ENCODE measurements around the gene EIPR1.

GRCh38 chr2:3342324-3342723 lies 35.3 kb downstream of the EIPR1 start:
- TF ChIP-seq, protein P1, sequence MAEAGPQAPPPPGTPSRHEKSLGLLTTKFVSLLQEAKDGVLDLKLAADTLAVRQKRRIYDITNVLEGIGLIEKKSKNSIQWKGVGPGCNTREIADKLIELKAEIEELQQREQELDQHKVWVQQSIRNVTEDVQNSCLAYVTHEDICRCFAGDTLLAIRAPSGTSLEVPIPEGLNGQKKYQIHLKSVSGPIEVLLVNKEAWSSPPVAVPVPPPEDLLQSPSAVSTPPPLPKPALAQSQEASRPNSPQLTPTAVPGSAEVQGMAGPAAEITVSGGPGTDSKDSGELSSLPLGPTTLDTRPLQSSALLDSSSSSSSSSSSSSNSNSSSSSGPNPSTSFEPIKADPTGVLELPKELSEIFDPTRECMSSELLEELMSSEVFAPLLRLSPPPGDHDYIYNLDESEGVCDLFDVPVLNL (CRISPR knock-in tag; IDR thresholded peaks at IDR 0.05; ENCODE audit: borderline replicate concordance, low read depth) = no peak
- TF ChIP-seq CREB1 (CRISPR knock-in tag; IDR thresholded peaks at IDR 0.05) (no peak), FOXK1 (CRISPR knock-in tag; IDR thresholded peaks at IDR 0.05) (no peak), CTCF (IDR thresholded peaks at IDR 0.05) (no peak), NR3C1 (CRISPR knock-in tag; conservative IDR thresholded peaks at IDR 0.05; ENCODE audit: low read depth) (no peak), TP53 (CRISPR knock-in tag; IDR thresholded peaks at IDR 0.05) (no peak), SMAD3 (CRISPR knock-in tag; IDR thresholded peaks at IDR 0.05; ENCODE audit: borderline replicate concordance) (no peak), ZBTB21 (CRISPR knock-in tag; IDR thresholded peaks at IDR 0.05; ENCODE audit: borderline replicate concordance) (no peak), ATF2 (CRISPR knock-in tag; IDR thresholded peaks at IDR 0.05; ENCODE audit: borderline replicate concordance, low read depth) (no peak), MXD4 (CRISPR knock-in tag; IDR thresholded peaks at IDR 0.05; ENCODE audit: borderline replicate concordance) (no peak)
- TF ChIP-seq, protein P2, sequence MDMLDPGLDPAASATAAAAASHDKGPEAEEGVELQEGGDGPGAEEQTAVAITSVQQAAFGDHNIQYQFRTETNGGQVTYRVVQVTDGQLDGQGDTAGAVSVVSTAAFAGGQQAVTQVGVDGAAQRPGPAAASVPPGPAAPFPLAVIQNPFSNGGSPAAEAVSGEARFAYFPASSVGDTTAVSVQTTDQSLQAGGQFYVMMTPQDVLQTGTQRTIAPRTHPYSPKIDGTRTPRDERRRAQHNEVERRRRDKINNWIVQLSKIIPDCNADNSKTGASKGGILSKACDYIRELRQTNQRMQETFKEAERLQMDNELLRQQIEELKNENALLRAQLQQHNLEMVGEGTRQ (CRISPR knock-in tag; IDR thresholded peaks at IDR 0.05) = no peak
- TF ChIP-seq, protein P3, sequence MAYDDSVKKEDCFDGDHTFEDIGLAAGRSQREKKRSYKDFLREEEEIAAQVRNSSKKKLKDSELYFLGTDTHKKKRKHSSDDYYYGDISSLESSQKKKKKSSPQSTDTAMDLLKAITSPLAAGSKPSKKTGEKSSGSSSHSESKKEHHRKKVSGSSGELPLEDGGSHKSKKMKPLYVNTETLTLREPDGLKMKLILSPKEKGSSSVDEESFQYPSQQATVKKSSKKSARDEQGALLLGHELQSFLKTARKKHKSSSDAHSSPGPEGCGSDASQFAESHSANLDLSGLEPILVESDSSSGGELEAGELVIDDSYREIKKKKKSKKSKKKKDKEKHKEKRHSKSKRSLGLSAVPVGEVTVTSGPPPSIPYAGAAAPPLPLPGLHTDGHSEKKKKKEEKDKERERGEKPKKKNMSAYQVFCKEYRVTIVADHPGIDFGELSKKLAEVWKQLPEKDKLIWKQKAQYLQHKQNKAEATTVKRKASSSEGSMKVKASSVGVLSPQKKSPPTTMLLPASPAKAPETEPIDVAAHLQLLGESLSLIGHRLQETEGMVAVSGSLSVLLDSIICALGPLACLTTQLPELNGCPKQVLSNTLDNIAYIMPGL (CRISPR knock-in tag; IDR thresholded peaks at IDR 0.05) = no peak
